HG03097 (cell line): ENCODE measurements around the gene SSTR4.

ENCODE experiments used
- ATAC-seq: cut with Tn5 transposase; IDR thresholded peaks from one replicate; pipeline ENCODE4 v1.9.1; 2021; ENCODE audit not compliant: unreplicated experiment, low FRiP score

Gene SSTR4

DNA sequence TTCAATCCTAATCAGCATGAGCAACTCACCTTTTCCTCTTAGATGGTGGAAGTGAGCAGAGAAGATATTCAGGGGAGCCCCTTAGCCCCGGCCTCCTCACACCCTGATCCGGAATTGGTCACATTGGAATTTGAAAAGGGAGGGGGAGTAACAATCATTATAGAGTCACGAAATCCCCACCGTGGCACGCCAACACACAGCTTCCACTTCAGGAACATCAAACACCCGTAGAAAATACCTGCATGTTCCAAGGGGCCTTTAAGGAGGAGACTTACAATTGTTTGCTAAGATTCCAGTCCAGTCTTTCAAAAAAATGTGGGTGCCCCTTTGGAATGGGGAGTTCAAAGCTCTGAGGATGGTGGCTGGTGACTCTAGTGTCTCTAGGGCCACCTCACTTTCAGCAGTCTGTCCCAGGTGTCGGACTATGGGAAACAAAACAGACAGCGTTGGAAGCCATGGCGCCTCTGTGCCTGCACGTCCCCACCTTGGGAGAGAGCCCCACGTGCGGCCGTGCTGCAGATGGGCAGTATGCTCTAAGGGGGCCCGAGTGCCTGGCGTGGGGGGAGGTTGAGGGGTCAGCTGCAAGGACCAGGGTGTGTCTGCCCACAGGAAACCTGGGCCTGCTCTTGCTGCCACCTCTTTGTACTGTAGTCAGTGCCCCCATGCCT is 48.6 kb downstream of the SSTR4 start:
- ATAC-seq = no peak

DNA sequence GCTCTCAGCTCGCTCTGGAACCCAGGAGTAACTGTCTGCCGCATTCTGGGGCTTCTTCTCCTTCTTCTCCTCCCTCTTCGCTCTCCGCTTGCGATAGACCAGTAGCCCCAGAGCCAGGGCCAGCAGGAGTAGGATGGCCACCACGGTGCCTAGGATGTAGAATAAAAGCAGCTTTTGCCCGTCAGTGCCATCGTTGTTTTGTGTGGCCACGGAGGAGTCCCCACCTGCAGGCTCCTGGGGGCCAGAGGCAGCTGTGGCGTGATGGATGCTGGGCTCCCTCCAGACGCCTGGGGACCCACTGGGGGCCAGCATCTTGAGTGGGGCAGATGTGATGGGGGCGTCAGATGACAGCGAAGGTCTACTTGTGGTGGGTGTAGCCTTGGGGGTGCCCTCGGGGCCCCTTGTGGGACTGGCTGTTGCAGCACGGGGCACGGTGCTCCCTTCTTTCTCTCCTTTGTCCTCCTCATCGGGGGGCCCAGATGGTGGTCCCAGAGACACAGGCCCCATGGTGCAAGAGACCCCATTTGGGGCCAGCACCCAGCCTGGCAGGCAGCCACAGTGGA is 49.3 kb downstream of the SSTR4 start:
- ATAC-seq = no peak

DNA sequence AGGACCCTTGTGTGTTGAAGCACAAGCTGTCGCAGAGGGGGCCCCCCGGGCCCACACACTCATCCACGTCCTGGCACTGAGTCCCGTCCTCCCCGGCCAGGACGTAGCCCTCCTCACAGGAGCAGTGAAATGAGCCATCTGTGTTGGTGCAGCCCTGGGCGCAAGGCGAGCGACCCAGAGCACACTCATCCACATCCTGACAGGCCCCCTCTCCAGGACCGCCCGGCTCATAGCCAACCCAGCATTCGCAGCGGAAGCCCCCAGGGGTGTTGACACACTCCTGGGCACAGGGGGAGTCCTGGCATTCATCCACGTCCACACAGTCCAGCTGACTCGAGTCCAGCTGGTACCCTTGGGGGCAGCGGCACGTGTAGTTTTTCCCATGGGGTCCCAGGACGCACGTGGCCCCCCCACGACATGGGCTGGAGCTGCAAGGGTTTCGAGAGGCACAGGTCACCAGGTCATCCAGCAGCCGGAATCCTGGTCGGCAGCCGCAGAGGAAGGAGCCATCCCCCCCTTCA is 49.8 kb downstream of the SSTR4 start:
- no peak for ATAC-seq

DNA sequence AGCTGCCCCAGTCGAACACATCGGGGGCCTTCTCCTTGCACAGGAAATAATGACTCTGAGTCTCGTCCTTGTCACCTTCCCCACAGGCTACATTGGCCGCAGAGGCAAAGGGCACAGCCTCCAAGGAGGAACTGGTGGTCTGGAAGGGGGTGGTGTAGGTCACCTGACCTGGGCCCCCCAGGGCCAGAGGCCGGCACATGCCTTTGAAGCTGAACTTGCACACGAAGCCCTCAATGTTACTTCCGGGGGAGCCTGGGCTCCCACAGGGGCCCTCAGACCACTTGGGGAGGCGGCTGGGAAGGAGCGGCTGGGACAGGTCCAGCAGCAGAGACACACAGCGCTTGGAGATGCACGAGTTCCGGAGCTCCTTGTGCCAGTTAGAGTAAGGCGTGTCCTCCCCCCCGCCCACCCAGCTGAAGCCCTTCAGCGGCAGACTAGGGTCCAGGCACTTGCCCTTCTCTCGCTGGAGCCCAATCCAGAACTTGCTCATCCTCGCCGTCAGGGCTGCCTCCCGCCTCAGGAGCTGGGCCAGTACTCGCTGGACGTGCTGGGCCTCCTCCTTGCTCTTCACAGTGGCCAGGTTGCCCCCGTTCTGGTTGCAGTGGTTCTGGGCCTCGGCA is 50.4 kb downstream of the SSTR4 start:
- ATAC-seq = no peak

DNA sequence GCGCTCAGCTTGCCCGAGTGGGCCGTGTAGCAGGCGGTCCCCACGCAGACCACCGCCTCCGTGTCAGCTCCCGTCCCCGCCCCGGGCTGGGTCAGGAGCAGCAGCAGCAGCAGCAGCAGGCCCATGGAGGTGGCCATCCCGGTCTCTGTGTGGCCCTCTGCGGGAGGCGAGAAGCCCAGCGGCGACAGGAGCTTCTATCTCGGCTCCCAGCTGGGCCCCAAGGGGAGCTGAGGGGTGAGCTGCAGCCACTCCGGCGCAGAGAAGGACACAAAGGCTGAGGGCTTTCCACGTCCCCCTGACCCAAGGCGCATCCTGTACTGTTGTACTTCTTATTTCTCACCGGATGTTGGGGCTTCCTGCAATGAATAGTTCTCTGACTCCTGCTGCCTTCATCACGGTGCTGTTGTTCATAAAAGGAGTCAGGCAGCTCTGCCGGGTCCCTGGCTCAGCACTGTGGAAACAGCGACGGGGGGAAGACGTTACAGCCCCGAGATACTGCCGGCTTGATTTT is 51.0 kb downstream of the SSTR4 start, which contains the start of gene CD93:
Gene CD93 (minus strand): TSS at position 269 of the 511 bp plus-strand sequence. CDS start 132 bp downstream, at position 137.
- peak; percentile 66 for ATAC-seq

DNA sequence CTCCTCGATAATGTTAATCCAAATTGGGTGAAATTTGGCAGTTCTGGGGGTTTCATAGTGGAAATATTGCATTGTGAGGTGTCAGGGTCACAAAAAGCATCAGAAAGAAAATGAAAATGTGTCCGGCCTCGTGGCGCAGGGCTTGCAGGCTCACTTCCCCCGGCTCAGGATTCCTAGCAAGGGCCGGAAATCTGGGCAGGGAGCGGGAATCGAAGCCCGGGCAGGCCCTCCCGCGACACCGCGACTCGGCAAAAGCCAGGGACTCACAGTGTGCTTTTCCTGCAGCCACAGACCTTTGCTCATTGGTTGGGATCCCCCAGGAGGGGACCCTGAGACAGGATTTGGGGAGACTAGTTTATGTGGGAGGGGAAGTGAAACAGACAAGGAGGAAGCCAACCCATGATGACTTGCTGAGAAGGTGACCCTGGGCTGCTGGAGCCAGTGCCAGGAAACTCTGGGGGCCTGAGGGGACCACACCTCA is 51.9 kb downstream of the SSTR4 start:
- no peak for ATAC-seq

DNA sequence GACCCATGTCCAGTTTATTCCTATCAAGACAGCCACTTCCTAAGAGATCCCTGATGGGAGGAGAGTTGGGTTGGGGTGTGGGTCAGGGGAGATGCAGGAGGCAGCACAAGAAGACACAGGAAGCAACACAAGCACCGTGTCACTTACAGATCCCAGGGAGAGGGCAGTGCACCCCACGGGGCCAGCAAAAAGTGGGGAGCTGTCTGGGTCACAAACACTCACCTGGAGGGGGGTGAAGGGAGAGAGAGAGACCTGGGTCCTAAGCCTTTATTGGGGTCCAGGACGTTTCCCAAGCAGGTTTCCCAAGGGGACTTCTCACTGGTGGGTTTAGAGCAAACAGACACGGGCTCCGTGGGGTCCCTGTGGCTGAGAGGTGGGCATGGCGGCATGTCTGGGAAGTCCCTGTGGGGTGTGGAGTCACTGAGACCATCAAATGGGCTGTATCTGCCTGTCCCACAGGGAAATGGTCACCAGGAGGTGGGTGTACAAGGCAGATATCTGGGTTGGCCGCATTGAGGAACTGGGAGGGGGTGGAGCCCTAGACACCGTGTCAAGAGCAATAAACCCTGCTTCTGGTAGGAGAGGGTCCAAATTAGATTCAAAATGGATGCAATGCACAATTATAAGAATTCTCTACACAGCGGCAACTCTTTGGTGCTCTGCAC is 52.6 kb downstream of the SSTR4 start:
- ATAC-seq = no peak
